ENCODE results near the gene ZDHHC7.

The ZDHHC7 gene

GRCh38 chr16:85003725-85004586, 7.4 kb downstream of the ZDHHC7 start:
- intact Hi-C loops (cut with micrococcal nuclease) = no loop called here
- H3K27me3 Mint-ChIP-seq = no peaks in the 10 kb centered on the region
- H3K27ac Mint-ChIP-seq = peak overlapping the region; percentile 96

GRCh38 chr16:85003076-85003475, 8.3 kb downstream of the ZDHHC7 start:
- H3K27me3 Mint-ChIP-seq = no peaks in the 10 kb centered on the region

More at GRCh38 chr16:85003725-85004586, 7.4 kb downstream of the ZDHHC7 start:
- Mint-ChIP-seq H3K4me3 (peak overlapping the region; percentile 76), H3K9me3 (no peaks in the 10 kb centered on the region), H3K4me1 (ENCODE audit: low read depth) (peaks cover 86% of the 10 kb centered on the region), H3K36me3 (ENCODE audit: low read depth) (peaks cover 66% of the 10 kb centered on the region)

GRCh38 chr16:85002608-85003007, 8.7 kb downstream of the ZDHHC7 start:
- H3K4me3 Mint-ChIP-seq = peak overlapping the region; percentile 76
- H3K27ac Mint-ChIP-seq = peak overlapping the region; percentile 96
- H3K9me3 Mint-ChIP-seq = no peaks in the 10 kb centered on the region
- no peaks in the 10 kb centered on the region for H3K27me3 Mint-ChIP-seq
- H3K36me3 Mint-ChIP-seq (ENCODE audit: low read depth) = peaks cover 68% of the 10 kb centered on the region
- intact Hi-C loops (cut with micrococcal nuclease) = no loop called here
- peaks cover 85% of the 10 kb centered on the region for H3K4me1 Mint-ChIP-seq (ENCODE audit: low read depth)

More at GRCh38 chr16:85003076-85003475, 8.3 kb downstream of the ZDHHC7 start:
- intact Hi-C loops (cut with micrococcal nuclease) = no loop called here
- Mint-ChIP-seq H3K4me1 (ENCODE audit: low read depth) (peaks cover 85% of the 10 kb centered on the region), H3K9me3 (no peaks in the 10 kb centered on the region), H3K4me3 (peak overlapping the region; percentile 76), H3K27ac (peak overlapping the region; percentile 96), H3K36me3 (ENCODE audit: low read depth) (peaks cover 68% of the 10 kb centered on the region)

- H3K27ac Mint-ChIP-seq = peak overlapping the region; percentile 96
- intact Hi-C loops (cut with micrococcal nuclease) = no loop called here
- H3K9me3 Mint-ChIP-seq = no peaks in the 10 kb centered on the region
- peaks cover 65% of the 10 kb centered on the region for H3K36me3 Mint-ChIP-seq (ENCODE audit: low read depth)
- H3K4me3 Mint-ChIP-seq = peak overlapping the region; percentile 76
- H3K4me1 Mint-ChIP-seq (ENCODE audit: low read depth) = peaks cover 81% of the 10 kb centered on the region
- no peaks in the 10 kb centered on the region for H3K27me3 Mint-ChIP-seq
Measured at GRCh38 chr16:85002099-85002541, 9.2 kb downstream of the ZDHHC7 start.

GRCh38 chr16:84999857-85000480, 11.4 kb downstream of the ZDHHC7 start:
- H3K27me3 Mint-ChIP-seq = no peaks in the 10 kb centered on the region
- peak overlapping the region; percentile 96 for H3K27ac Mint-ChIP-seq
- peaks cover 71% of the 10 kb centered on the region for H3K36me3 Mint-ChIP-seq (ENCODE audit: low read depth)
- H3K9me3 Mint-ChIP-seq = no peaks in the 10 kb centered on the region
- H3K4me3 Mint-ChIP-seq = no peak overlapping the region
- peaks cover 86% of the 10 kb centered on the region for H3K4me1 Mint-ChIP-seq (ENCODE audit: low read depth)
- intact Hi-C loops (cut with micrococcal nuclease) = no loop called here

- H3K27me3 Mint-ChIP-seq = no peaks in the 10 kb centered on the region
- intact Hi-C loops (cut with micrococcal nuclease) = no loop called here
- peaks cover 72% of the 10 kb centered on the region for H3K36me3 Mint-ChIP-seq (ENCODE audit: low read depth)
- no peaks in the 10 kb centered on the region for H3K9me3 Mint-ChIP-seq
- H3K4me3 Mint-ChIP-seq = no peak overlapping the region
- H3K27ac Mint-ChIP-seq = peak overlapping the region; percentile 96
- H3K4me1 Mint-ChIP-seq (ENCODE audit: low read depth) = peaks cover 86% of the 10 kb centered on the region
Measured at GRCh38 chr16:84999200-84999599, 12.1 kb downstream of the ZDHHC7 start.

GRCh38 chr16:84996365-84996764, 15.0 kb downstream of the ZDHHC7 start:
- peaks cover 75% of the 10 kb centered on the region for H3K4me1 Mint-ChIP-seq (ENCODE audit: low read depth)
- intact Hi-C loops (cut with micrococcal nuclease) = no loop called here
- H3K36me3 Mint-ChIP-seq (ENCODE audit: low read depth) = peaks cover 93% of the 10 kb centered on the region
- no peaks in the 10 kb centered on the region for H3K27me3 Mint-ChIP-seq
- no peaks in the 10 kb centered on the region for H3K9me3 Mint-ChIP-seq
- H3K4me3 Mint-ChIP-seq = peak overlapping the region; percentile 37
- peak overlapping the region; percentile 96 for H3K27ac Mint-ChIP-seq

GRCh38 chr16:84995663-84996062, 15.7 kb downstream of the ZDHHC7 start:
- Mint-ChIP-seq H3K27me3 (no peaks in the 10 kb centered on the region), H3K36me3 (ENCODE audit: low read depth) (peaks cover 93% of the 10 kb centered on the region), H3K27ac (peak overlapping the region; percentile 96)

GRCh38 chr16:84993926-84994325, 17.4 kb downstream of the ZDHHC7 start:
- peaks cover 95% of the 10 kb centered on the region for H3K36me3 Mint-ChIP-seq (ENCODE audit: low read depth)

More at GRCh38 chr16:84995663-84996062, 15.7 kb downstream of the ZDHHC7 start:
- Mint-ChIP-seq H3K4me1 (ENCODE audit: low read depth) (peaks cover 68% of the 10 kb centered on the region), H3K4me3 (no peak overlapping the region), H3K9me3 (no peaks in the 10 kb centered on the region)
- intact Hi-C loops (cut with micrococcal nuclease) = no loop called here

GRCh38 chr16:84992717-84993075, 18.6 kb downstream of the ZDHHC7 start:
- Mint-ChIP-seq H3K36me3 (ENCODE audit: low read depth) (peaks cover 96% of the 10 kb centered on the region), H3K27me3 (no peaks in the 10 kb centered on the region)

More at GRCh38 chr16:84993926-84994325, 17.4 kb downstream of the ZDHHC7 start:
- H3K27ac Mint-ChIP-seq = peak overlapping the region; percentile 96
- intact Hi-C loops (cut with micrococcal nuclease) = loop anchor here (1.0 kb wide), 1 partner anchor 9 kb away; no protein-coding TSS in a partner anchor
- H3K9me3 Mint-ChIP-seq = no peaks in the 10 kb centered on the region
- H3K4me1 Mint-ChIP-seq (ENCODE audit: low read depth) = peaks cover 70% of the 10 kb centered on the region
- H3K27me3 Mint-ChIP-seq = no peaks in the 10 kb centered on the region
- H3K4me3 Mint-ChIP-seq = no peak overlapping the region

GRCh38 chr16:84990782-84991181, 20.6 kb downstream of the ZDHHC7 start:
- H3K36me3 Mint-ChIP-seq (ENCODE audit: low read depth) = peaks cover 100% of the 10 kb centered on the region
- H3K4me3 Mint-ChIP-seq = no peak overlapping the region
- H3K27ac Mint-ChIP-seq = peak overlapping the region; percentile 1
- H3K9me3 Mint-ChIP-seq = no peaks in the 10 kb centered on the region
- H3K4me1 Mint-ChIP-seq (ENCODE audit: low read depth) = peaks cover 76% of the 10 kb centered on the region
- H3K27me3 Mint-ChIP-seq = no peaks in the 10 kb centered on the region
- intact Hi-C loops (cut with micrococcal nuclease) = no loop called here

More at GRCh38 chr16:84992717-84993075, 18.6 kb downstream of the ZDHHC7 start:
- Mint-ChIP-seq H3K27ac (no peak overlapping the region), H3K4me1 (ENCODE audit: low read depth) (peaks cover 72% of the 10 kb centered on the region), H3K9me3 (no peaks in the 10 kb centered on the region), H3K4me3 (no peak overlapping the region)
- intact Hi-C loops (cut with micrococcal nuclease) = no loop called here

GRCh38 chr16:84989749-84990620, 21.4 kb downstream of the ZDHHC7 start:
- peak overlapping the region; percentile 1 for H3K27ac Mint-ChIP-seq

GRCh38 chr16:84988328-84989080, 22.8 kb downstream of the ZDHHC7 start:
- intact Hi-C loops (cut with micrococcal nuclease) = no loop called here
- Mint-ChIP-seq H3K4me1 (ENCODE audit: low read depth) (peaks cover 74% of the 10 kb centered on the region), H3K27me3 (no peaks in the 10 kb centered on the region), H3K27ac (peak overlapping the region; percentile 30), H3K9me3 (no peaks in the 10 kb centered on the region), H3K36me3 (ENCODE audit: low read depth) (peaks cover 92% of the 10 kb centered on the region), H3K4me3 (no peak overlapping the region)

More at GRCh38 chr16:84989749-84990620, 21.4 kb downstream of the ZDHHC7 start:
- intact Hi-C loops (cut with micrococcal nuclease) = no loop called here
- H3K9me3 Mint-ChIP-seq = no peaks in the 10 kb centered on the region
- H3K27me3 Mint-ChIP-seq = no peaks in the 10 kb centered on the region
- H3K36me3 Mint-ChIP-seq (ENCODE audit: low read depth) = peaks cover 100% of the 10 kb centered on the region
- H3K4me3 Mint-ChIP-seq = no peak overlapping the region
- peaks cover 76% of the 10 kb centered on the region for H3K4me1 Mint-ChIP-seq (ENCODE audit: low read depth)
